H9 (cell line): ENCODE measurements around the gene HOXA7. TPM values are rescaled to one million over a fixed set of nuclear protein-coding genes. Genes with fewer than 3 reads are reported as not detected.

ENCODE experiments used
- DNase-seq: peaks from one replicate; pipeline ENCODE4 v3.0.0-alpha.2; 2017
- H2AFZ ChIP-seq: one replicate; pipeline ENCODE4 v1.6.1; 2013; ENCODE audit warnings: mild to moderate bottlenecking, low read length, control low read depth, moderate library complexity
- H2AK5ac ChIP-seq: 2 replicates; pipeline ENCODE4 v1.6.1; 2013; ENCODE audit warnings: low read length, control low read depth, mixed read lengths; ENCODE audit not compliant: insufficient read length
- H2BK120ac ChIP-seq: one replicate; pipeline ENCODE4 v1.6.1; 2013; ENCODE audit warnings: low read depth, mild to moderate bottlenecking, low read length, control low read depth, inconsistent platforms; ENCODE audit not compliant: poor library complexity, severe bottlenecking
- H2BK12ac ChIP-seq: 2 replicates; pipeline ENCODE4 v1.6.1; 2013; ENCODE audit warnings: low read length, control low read depth, mixed read lengths, low read depth; ENCODE audit not compliant: insufficient read length
- H2BK15ac ChIP-seq: 2 replicates; pipeline ENCODE4 v1.6.1; 2013; ENCODE audit warnings: low read depth, low read length, control low read depth
- H2BK20ac ChIP-seq: one replicate; pipeline ENCODE4 v1.6.1; 2013; ENCODE audit warnings: low read depth, mild to moderate bottlenecking, low read length, control low read depth, inconsistent platforms; ENCODE audit not compliant: poor library complexity, severe bottlenecking
- H2BK5ac ChIP-seq: 2 replicates; pipeline ENCODE4 v1.6.1; 2013; ENCODE audit warnings: low read length, control low read depth, mixed read lengths; ENCODE audit not compliant: insufficient read length
- H3K14ac ChIP-seq: 2 replicates; pipeline ENCODE4 v1.6.1; 2013; ENCODE audit warnings: low read length, control low read depth; ENCODE audit not compliant: insufficient read depth
- H3K18ac ChIP-seq: 2 replicates; pipeline ENCODE4 v1.6.1; 2013; ENCODE audit warnings: low read depth, mild to moderate bottlenecking, mixed read lengths, low read length, control low read depth; ENCODE audit not compliant: insufficient read length
- H3K23ac ChIP-seq: 2 replicates; pipeline ENCODE4 v1.6.1; 2013; ENCODE audit warnings: low read length, control low read depth, mixed read lengths, low read depth; ENCODE audit not compliant: insufficient read length
- H3K23me2 ChIP-seq: 2 replicates; pipeline ENCODE4 v1.6.1; 2013; ENCODE audit warnings: low read depth, mild to moderate bottlenecking, mixed read lengths, low read length, control low read depth; ENCODE audit not compliant: insufficient read length, poor library complexity, severe bottlenecking
- H3K27ac ChIP-seq: 2 replicates; pipeline ENCODE4 v1.5.1; 2013; ENCODE audit warnings: low read length, control low read depth, mixed read lengths, low read depth; ENCODE audit not compliant: insufficient read length
- H3K27me3 ChIP-seq: 2 replicates; pipeline ENCODE4 v1.6.1; 2013; ENCODE audit warnings: low read length, control low read depth, inconsistent platforms; ENCODE audit not compliant: insufficient read depth
- H3K4ac ChIP-seq: 2 replicates; pipeline ENCODE4 v1.6.1; 2013; ENCODE audit warnings: low read depth, mild to moderate bottlenecking, control low read depth, inconsistent platforms, low read length, moderate library complexity
- H3K4me1 ChIP-seq: 2 replicates; pipeline ENCODE4 v1.6.1; 2013; ENCODE audit warnings: low read length, control low read depth, inconsistent platforms; ENCODE audit not compliant: insufficient read depth
- H3K4me2 ChIP-seq: 2 replicates; pipeline ENCODE4 v1.6.1; 2013; ENCODE audit warnings: low read length, control low read depth, mixed read lengths; ENCODE audit not compliant: insufficient read length, insufficient read depth
- H3K56ac ChIP-seq: 2 replicates; pipeline ENCODE4 v1.6.1; 2013; ENCODE audit warnings: low read depth, mild to moderate bottlenecking, mixed read lengths, low read length, control low read depth; ENCODE audit not compliant: insufficient read length
- H3K79me1 ChIP-seq: 2 replicates; pipeline ENCODE4 v1.6.1; 2013; ENCODE audit warnings: low read depth, mild to moderate bottlenecking, moderate library complexity, low read length, control low read depth, inconsistent platforms; ENCODE audit not compliant: insufficient read depth, poor library complexity, severe bottlenecking
- H3K79me2 ChIP-seq: 2 replicates; pipeline ENCODE4 v1.6.1; 2013; ENCODE audit warnings: low read length, control low read depth, inconsistent platforms; ENCODE audit not compliant: insufficient read depth
- H3K9ac ChIP-seq: 2 replicates; pipeline ENCODE4 v1.6.1; 2013; ENCODE audit warnings: low read length, control low read depth, mixed read lengths; ENCODE audit not compliant: insufficient read length; ENCODE audit errors: extremely low read depth
- H3K9me3 ChIP-seq: one replicate; pipeline ENCODE4 v1.6.1; 2013; ENCODE audit warnings: low read depth, low read length, inconsistent platforms; ENCODE audit not compliant: control insufficient read depth
- H3T11ph ChIP-seq: one replicate; pipeline ENCODE4 v1.6.1; 2013; ENCODE audit warnings: mild to moderate bottlenecking, low read length, control low read depth, inconsistent platforms
- H4K20me1 ChIP-seq: one replicate; pipeline ENCODE4 v1.6.1; 2013; ENCODE audit not compliant: control insufficient read depth, insufficient read length, insufficient read depth
- H4K5ac ChIP-seq: 2 replicates; pipeline ENCODE4 v1.6.1; 2013; ENCODE audit warnings: low read depth, mild to moderate bottlenecking, mixed read lengths, low read length, control low read depth; ENCODE audit not compliant: insufficient read length
- H4K8ac ChIP-seq: replicated peaks from 2 replicates; pipeline ENCODE4 v1.6.1; 2013; ENCODE audit warnings: low read length, control low read depth, mixed read lengths, low read depth; ENCODE audit not compliant: insufficient read length
- H4K91ac ChIP-seq: 2 replicates; pipeline ENCODE4 v1.6.1; 2013; ENCODE audit warnings: low read depth, mild to moderate bottlenecking, moderate library complexity, mixed read lengths, low read length, control low read depth; ENCODE audit not compliant: insufficient read length
- H3K27ac Mint-ChIP-seq, 3 experiments: 2 replicates in 2 of 3; 3 replicates in 1 of 3; pipeline ENCODE4 v1.8.0; 2020 to 2021; ENCODE audit warnings: mixed read lengths in 3 of 3, mild to moderate bottlenecking in 1 of 3, moderate library complexity in 1 of 3
- H3K27me3 Mint-ChIP-seq: 2 replicates; pipeline ENCODE4 v1.8.0; 2021; ENCODE audit warnings: low read depth, mild to moderate bottlenecking, moderate library complexity, mixed read lengths
- H3K36me3 Mint-ChIP-seq, 3 experiments: 2 replicates in 2 of 3; 3 replicates in 1 of 3; pipeline ENCODE4 v1.8.0; 2020 to 2021; ENCODE audit warnings: low read depth in 3 of 3, mixed read lengths in 3 of 3; ENCODE audit not compliant: insufficient read depth in 1 of 3
- H3K4me1 Mint-ChIP-seq, 2 experiments: 2 replicates each; pipeline ENCODE4 v1.8.0; 2020; ENCODE audit warnings: mixed read lengths in 2 of 2
- H3K4me3 Mint-ChIP-seq, 2 experiments: 2 replicates in 1 of 2; 3 replicates in 1 of 2; pipeline ENCODE4 v1.8.0; 2020 to 2021; ENCODE audit warnings: mild to moderate bottlenecking in 2 of 2, mixed read lengths in 2 of 2, moderate library complexity in 1 of 2
- H3K9me3 Mint-ChIP-seq, 2 experiments: 2 replicates in 1 of 2; 3 replicates in 1 of 2; pipeline ENCODE4 v1.8.0; 2020; ENCODE audit warnings: mild to moderate bottlenecking in 2 of 2, mixed read lengths in 2 of 2, moderate library complexity in 1 of 2
- CTCF ChIP-seq: fragments of 200-600 bp; sonication (generic); conservative IDR thresholded peaks from 3 replicates; pipeline ENCODE4 v1.8.0; 2021; ENCODE audit warnings: antibody characterized with exemption, mild to moderate bottlenecking
- WGBS: extraction: QIAGEN DNeasy Blood & Tissue Kit; methylation state at CpG from one replicate; pipeline ENCODE4 v1.1.7; 2013; ENCODE audit warnings: missing lambda C conversion rate, low lambda C conversion rate, mixed read lengths; ENCODE audit not compliant: insufficient read length; ENCODE audit errors: extremely low coverage; 5-methylcytosine and 5-hydroxymethylcytosine counted together
- total RNA-seq: library from RNA; stranded (reverse); gene quantifications from 2 replicates; pipeline ENCODE4 v1.2.1, GENCODE V29; 2021

HOXA7 gene
- total RNA-seq, 1 experiment from 2014 or later: not detected

- Histone ChIP-seq H3K23ac (no peak within 1 kb of the TSS), H3K27me3 (peaks cover 95% of the 10 kb centered on the region), H3K56ac (no peak within 1 kb of the TSS), H2BK20ac (no peak within 1 kb of the TSS), H2BK120ac (no peak within 1 kb of the TSS), H2BK5ac (no peak within 1 kb of the TSS), H3K4me1 (no peaks in the 10 kb centered on the region), H3K4me2 (peak within 1 kb of the TSS; percentile 37), H3K27ac (no peak within 1 kb of the TSS), H4K8ac (no peak within 1 kb of the TSS), H2AK5ac (no peak within 1 kb of the TSS), H3K18ac (no peak within 1 kb of the TSS), H3K79me2 (no peaks in the 10 kb centered on the region), H3K23me2 (no peaks in the 10 kb centered on the region), H3K14ac (no peak within 1 kb of the TSS; the same call in 1 of the 2 replicates), H4K5ac (no peak within 1 kb of the TSS), H4K20me1 (no peaks in the 10 kb centered on the region), H3K79me1 (no peaks in the 10 kb centered on the region), H2BK15ac (no peak within 1 kb of the TSS), H4K91ac (no peak within 1 kb of the TSS), H3K9ac (no peak within 1 kb of the TSS), H3K9me3 (no peaks in the 10 kb centered on the region), H2AFZ (no peak within 1 kb of the TSS), H3T11ph (no peak within 1 kb of the TSS), H3K4ac (no peak within 1 kb of the TSS), H2BK12ac (no peak within 1 kb of the TSS)
- DNase-seq: no peak
- no peak within 1 kb of the TSS; a peak in 1 of 7 replicates for H3K27ac Mint-ChIP-seq
- H3K36me3 Mint-ChIP-seq: no peaks in the 10 kb centered on the region; a peak in 1 of 7 replicates
- no peak within 1 kb of the TSS for H3K4me3 Mint-ChIP-seq
- peaks cover 5 to 12% of the 10 kb centered on the region in 2 experiments for H3K9me3 Mint-ChIP-seq
- peaks cover 98% of the 10 kb centered on the region for H3K27me3 Mint-ChIP-seq
- H3K4me1 Mint-ChIP-seq: peaks cover 0 to 15% of the 10 kb centered on the region in 2 experiments; a peak in 3 of 4 replicates
- no CpG with 5 or more reads among the region's 82 CpGs for WGBS
- no peak for TF ChIP-seq CTCF
These were observed 8.9 kb upstream of the HOXA7 start, which contains the start of gene HOXA9 for GRCh38 chr7:27165089-27165995. Gene HOXA9 (minus strand): TSS chr7:27165537. CDS start chr7:27165457, 80 bp downstream.
